PFSK-1 (cell line): ENCODE measurements around the gene POLL.

ENCODE experiments used
- POLR2AphosphoS5 ChIP-seq: IDR thresholded peaks from 2 replicates; pipeline ENCODE4 v1.6.1; 2012; ENCODE audit warnings: low read depth, mild to moderate bottlenecking, control low read depth, low read length, moderate library complexity
- REST ChIP-seq, 2 experiments: IDR thresholded peaks; 2 replicates each; pipeline versions ENCODE4 v1.6.1 to v1.8.0; 2011 to 2012; ENCODE audit warnings: low read depth in 2 of 2, low read length in 2 of 2, control low read depth in 1 of 2, inconsistent platforms in 1 of 2, mild to moderate bottlenecking in 1 of 2, moderate library complexity in 1 of 2; ENCODE audit not compliant: insufficient read depth in 1 of 2
- TAF1 ChIP-seq: IDR thresholded peaks from 2 replicates; pipeline ENCODE4 v1.6.1; 2012; ENCODE audit warnings: low read length, control low read depth, borderline replicate concordance; ENCODE audit not compliant: insufficient read depth

GRCh38 chr10:101563007-101563406 is 25.1 kb downstream of the POLL start:
- no peak for TF ChIP-seq REST (IDR thresholded peaks at IDR 0.05; ENCODE audit: insufficient read depth in 1 of 2, low read depth in 2 of 2, low read length in 2 of 2)
- no peak for TF ChIP-seq POLR2AphosphoS5
- TF ChIP-seq TAF1: no peak
